HepG2 (cell line): ENCODE data around the gene UPF3A.

ENCODE experiments used
- CHD2 ChIP-seq: IDR thresholded peaks from 2 replicates; pipeline ENCODE4 v1.6.1; 2011; ENCODE audit warnings: low read depth, low read length, improper control_type of control experiment
- CTCF ChIP-seq: sonication (generic); formaldehyde crosslinking; IDR thresholded peaks from 2 replicates; pipeline ENCODE4 v1.5.0; 2020; ENCODE audit warnings: mild to moderate bottlenecking, missing genetic modification reagents, moderate library complexity
- MED1 ChIP-seq: sonication (generic); formaldehyde crosslinking; IDR thresholded peaks from 2 replicates; pipeline ENCODE4 v1.4.0; 2020; ENCODE audit warnings: missing genetic modification reagents
- POLR2A ChIP-seq, 2 experiments: IDR thresholded peaks; 2 replicates each; pipeline ENCODE4 v1.6.1; 2011; ENCODE audit warnings: low read depth in 2 of 2, low read length in 2 of 2, mild to moderate bottlenecking in 1 of 2, moderate library complexity in 1 of 2; ENCODE audit not compliant: insufficient read depth in 1 of 2
- RELA ChIP-seq: sonication (generic); formaldehyde crosslinking; IDR thresholded peaks from 2 replicates; pipeline ENCODE4 v1.4.0; 2020; ENCODE audit warnings: missing genetic modification reagents
- REST ChIP-seq, 2 experiments: IDR thresholded peaks; 2 replicates each; pipeline ENCODE4 v1.6.1; 2011 to 2012; ENCODE audit warnings: low read length in 2 of 2, borderline replicate concordance in 1 of 2, low read depth in 1 of 2, mild to moderate bottlenecking in 1 of 2, moderate library complexity in 1 of 2
- SALL1 ChIP-seq: sonication (generic); formaldehyde crosslinking; IDR thresholded peaks from 2 replicates; pipeline ENCODE4 v1.8.0; 2022; ENCODE audit warnings: mild to moderate bottlenecking, missing genetic modification reagents
- ZNF12 ChIP-seq: sonication (generic); formaldehyde crosslinking; IDR thresholded peaks from 2 replicates; pipeline ENCODE4 v1.5.0; 2020; ENCODE audit warnings: missing genetic modification reagents
- ZNF274 ChIP-seq: sonication (generic); formaldehyde crosslinking; IDR thresholded peaks from 2 replicates; pipeline ENCODE4 v1.5.1; 2020; ENCODE audit warnings: mild to moderate bottlenecking, missing genetic modification reagents
- ZNF574 ChIP-seq: sonication (generic); formaldehyde crosslinking; IDR thresholded peaks from 2 replicates; pipeline ENCODE4 v1.4.0; 2020; ENCODE audit warnings: missing genetic modification reagents
- TF ChIP-seq, protein P1 (sequence below): fragments of 450-650 bp; IDR thresholded peaks from 2 replicates; pipeline ENCODE4 v1.6.1; 2017
- TF ChIP-seq, protein P2 (sequence below): sonication (generic); formaldehyde crosslinking; IDR thresholded peaks from 2 replicates; pipeline ENCODE4 v1.5.0; 2020; ENCODE audit warnings: missing genetic modification reagents

GRCh38 chr13:114234645-114235421 lies 46.6 kb upstream of the UPF3A start, which contains the start of gene CDC16:
- TF ChIP-seq ZNF274 (CRISPR knock-in tag) (peak; percentile 70), CTCF (CRISPR knock-in tag) (0 out of 2 replicates have a peak, but pooled peaks have one; percentile 2), CHD2 (no peak), POLR2A (IDR thresholded peaks at IDR 0.05; ENCODE audit: insufficient read depth in 1 of 2, low read depth in 2 of 2, low read length in 2 of 2) (peak; percentile 57 to 74; a peak in 3 of 4 replicates), ZNF574 (CRISPR knock-in tag) (peak; percentile 92), RELA (no peak), REST (IDR thresholded peaks at IDR 0.05; ENCODE audit: borderline replicate concordance in 1 of 2, low read depth in 1 of 2, low read length in 2 of 2) (no peak; a peak in 1 of 4 replicates), ZNF12 (CRISPR knock-in tag) (no peak; the same call in 1 of the 2 replicates), MED1 (CRISPR knock-in tag) (peak; percentile 68), SALL1 (CRISPR knock-in tag) (peak; percentile 95)
- TF ChIP-seq, protein P1, sequence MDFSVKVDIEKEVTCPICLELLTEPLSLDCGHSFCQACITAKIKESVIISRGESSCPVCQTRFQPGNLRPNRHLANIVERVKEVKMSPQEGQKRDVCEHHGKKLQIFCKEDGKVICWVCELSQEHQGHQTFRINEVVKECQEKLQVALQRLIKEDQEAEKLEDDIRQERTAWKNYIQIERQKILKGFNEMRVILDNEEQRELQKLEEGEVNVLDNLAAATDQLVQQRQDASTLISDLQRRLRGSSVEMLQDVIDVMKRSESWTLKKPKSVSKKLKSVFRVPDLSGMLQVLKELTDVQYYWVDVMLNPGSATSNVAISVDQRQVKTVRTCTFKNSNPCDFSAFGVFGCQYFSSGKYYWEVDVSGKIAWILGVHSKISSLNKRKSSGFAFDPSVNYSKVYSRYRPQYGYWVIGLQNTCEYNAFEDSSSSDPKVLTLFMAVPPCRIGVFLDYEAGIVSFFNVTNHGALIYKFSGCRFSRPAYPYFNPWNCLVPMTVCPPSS, result no peak
- TF ChIP-seq, protein P2, sequence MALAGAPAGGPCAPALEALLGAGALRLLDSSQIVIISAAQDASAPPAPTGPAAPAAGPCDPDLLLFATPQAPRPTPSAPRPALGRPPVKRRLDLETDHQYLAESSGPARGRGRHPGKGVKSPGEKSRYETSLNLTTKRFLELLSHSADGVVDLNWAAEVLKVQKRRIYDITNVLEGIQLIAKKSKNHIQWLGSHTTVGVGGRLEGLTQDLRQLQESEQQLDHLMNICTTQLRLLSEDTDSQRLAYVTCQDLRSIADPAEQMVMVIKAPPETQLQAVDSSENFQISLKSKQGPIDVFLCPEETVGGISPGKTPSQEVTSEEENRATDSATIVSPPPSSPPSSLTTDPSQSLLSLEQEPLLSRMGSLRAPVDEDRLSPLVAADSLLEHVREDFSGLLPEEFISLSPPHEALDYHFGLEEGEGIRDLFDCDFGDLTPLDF (CRISPR knock-in tag), result peak; percentile 43; the same call in 1 of the 2 replicates
